ENCODE results near the gene PHLDA3.
"Not testable (repeated sequence)": the region's sequence is repeated elsewhere in the genome, so short reads cannot be mapped to it uniquely, and the experiment has no call there.

The PHLDA3 gene

DNA sequence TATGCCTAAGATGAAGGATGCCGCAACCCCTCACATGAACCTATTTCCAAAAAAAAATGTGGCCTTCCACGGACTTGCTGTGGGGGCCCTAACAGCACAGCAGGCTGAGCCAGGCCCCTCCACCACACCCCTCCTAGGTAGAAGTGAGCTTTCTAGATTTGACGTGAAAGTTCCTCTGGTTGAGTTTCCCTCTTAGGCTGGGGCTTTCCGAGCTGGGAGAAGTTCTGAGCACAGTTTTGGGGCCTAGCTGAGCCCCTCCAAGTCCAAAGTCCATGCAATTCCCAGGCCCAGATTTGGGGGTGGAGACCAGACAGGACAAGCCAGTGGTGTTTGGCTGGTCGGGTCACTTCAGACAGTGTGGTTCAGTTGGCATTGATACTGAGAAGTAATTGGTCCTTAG is 13.8 kb upstream of the PHLDA3 start:
- H3K9me3 ChIP-seq: no peaks in the 10 kb centered on the region
- TF ChIP-seq CTCF (IDR thresholded peaks at IDR 0.05): no peak
- H3K4me3 ChIP-seq: no peak overlapping the region
- H3K27ac ChIP-seq: peak overlapping the region; percentile 93 to 97
- H3K36me3 ChIP-seq: peaks cover 45 to 47% (median 46%) of the 10 kb centered on the region in 3 donors
- H3K4me1 ChIP-seq: peaks cover 0 to 62% (median 47%) of the 10 kb centered on the region in 4 donors
- DNase-seq: no peak
- H3K27me3 ChIP-seq: no peaks in the 10 kb centered on the region
- intact Hi-C loops (cut with DNase I; ENCODE audit: low total_unique reads): loop anchor here (1.0 to 5.0 kb wide), 2 partner anchors 30 to 35 kb away; no protein-coding TSS in a partner anchor

DNA sequence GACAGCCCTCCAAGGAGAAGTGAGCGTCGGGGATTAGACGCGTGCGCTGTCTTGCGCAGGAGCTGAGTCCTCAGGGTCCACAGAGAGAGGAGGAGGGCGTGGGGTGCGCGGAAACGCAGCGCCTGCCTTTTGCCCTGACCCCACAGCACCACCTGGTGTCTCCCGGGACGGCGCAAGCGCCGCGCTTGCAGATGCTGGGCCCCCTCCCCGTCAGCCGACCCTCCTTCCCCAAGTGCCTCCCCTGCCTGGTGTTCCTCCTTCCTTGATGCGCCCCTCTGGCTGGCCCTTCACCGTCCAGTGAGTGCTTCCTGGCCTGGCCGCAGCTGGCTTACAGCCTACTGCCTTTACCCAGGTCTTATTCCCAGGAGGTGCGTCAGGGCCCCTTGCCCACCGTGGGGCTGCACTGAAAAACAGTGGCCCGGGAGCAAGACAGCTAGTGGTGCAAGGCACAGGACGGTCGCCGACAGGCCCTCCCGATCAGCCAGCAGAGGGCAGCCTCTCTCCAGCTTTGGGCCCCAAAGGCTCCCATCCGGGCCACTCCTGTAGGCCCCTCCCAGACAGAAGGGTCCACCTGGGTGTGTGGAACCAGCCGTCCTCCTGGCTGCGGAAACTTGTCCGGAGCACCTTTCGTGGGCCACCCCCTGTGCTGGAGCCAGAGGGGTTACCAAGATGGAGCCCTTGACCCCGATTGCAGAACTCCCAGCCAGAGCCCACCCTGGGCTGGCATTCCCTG is 12.9 kb upstream of the PHLDA3 start:
- H3K27ac ChIP-seq: peak overlapping the region; percentile 93 to 97
- no peaks in the 10 kb centered on the region for H3K9me3 ChIP-seq
- intact Hi-C loops (cut with DNase I; ENCODE audit: low total_unique reads): loop anchor here (1.0 to 5.0 kb wide), 2 partner anchors 30 to 35 kb away; no protein-coding TSS in a partner anchor
- H3K36me3 ChIP-seq: peaks cover 37 to 39% (median 37%) of the 10 kb centered on the region in 3 donors
- peak; percentile 78 to 94 for DNase-seq
- TF ChIP-seq CTCF (IDR thresholded peaks at IDR 0.05): peak; percentile 89 to 98
- no peaks in the 10 kb centered on the region for H3K27me3 ChIP-seq
- H3K4me3 ChIP-seq: peak overlapping the region; percentile 39 to 47
- H3K4me1 ChIP-seq: peaks cover 0 to 53% (median 39%) of the 10 kb centered on the region in 4 donors

DNA sequence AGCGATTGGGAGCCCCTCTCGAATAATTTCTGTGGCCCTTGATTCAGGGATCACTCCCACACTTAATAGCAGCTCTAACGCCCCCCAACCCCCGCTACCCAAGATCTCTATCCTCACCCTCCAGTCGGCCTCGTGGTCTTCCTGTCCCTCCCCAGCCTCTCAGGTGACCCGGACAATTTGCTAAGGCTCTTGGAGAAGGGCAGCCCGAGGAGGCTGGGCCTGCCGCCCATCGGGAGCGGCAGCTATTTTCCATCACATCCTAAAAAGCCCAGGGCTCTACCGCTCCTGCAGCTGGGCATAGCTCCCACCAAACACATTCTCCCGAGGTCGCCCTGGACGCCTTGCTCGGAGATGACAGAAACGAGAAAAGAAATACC is 12.0 kb upstream of the PHLDA3 start:
- Histone ChIP-seq H3K4me3 (peak overlapping the region; percentile 39 to 47), H3K36me3 (peaks cover 27 to 30% (median 28%) of the 10 kb centered on the region in 3 donors), H3K27me3 (no peaks in the 10 kb centered on the region), H3K9me3 (no peaks in the 10 kb centered on the region), H3K27ac (peak overlapping the region; percentile 93 to 97), H3K4me1 (peaks cover 0 to 44% (median 30%) of the 10 kb centered on the region in 4 donors)
- TF ChIP-seq CTCF (IDR thresholded peaks at IDR 0.05): no peak
- intact Hi-C loops (cut with DNase I; ENCODE audit: low total_unique reads): loop anchor here (5.0 kb wide), 1 partner anchor 34 kb away; no protein-coding TSS in a partner anchor
- no peak for DNase-seq

GRCh38 chr1:201480231-201481003 is 11.4 kb upstream of the PHLDA3 start:
- Histone ChIP-seq H3K36me3 (peaks cover 22 to 24% (median 22%) of the 10 kb centered on the region in 3 donors), H3K27me3 (no peaks in the 10 kb centered on the region), H3K4me3 (peak overlapping the region; percentile 39 to 47), H3K9me3 (no peaks in the 10 kb centered on the region), H3K27ac (peak overlapping the region; percentile 93 to 97), H3K4me1 (peaks cover 0 to 44% (median 30%) of the 10 kb centered on the region in 4 donors)
- peak; percentile 71 to 90 for DNase-seq
- no peak for TF ChIP-seq CTCF (IDR thresholded peaks at IDR 0.05)
- intact Hi-C loops (cut with DNase I; ENCODE audit: low total_unique reads): loop anchor here (5.0 kb wide), 1 partner anchor 33 kb away; no protein-coding TSS in a partner anchor

DNA sequence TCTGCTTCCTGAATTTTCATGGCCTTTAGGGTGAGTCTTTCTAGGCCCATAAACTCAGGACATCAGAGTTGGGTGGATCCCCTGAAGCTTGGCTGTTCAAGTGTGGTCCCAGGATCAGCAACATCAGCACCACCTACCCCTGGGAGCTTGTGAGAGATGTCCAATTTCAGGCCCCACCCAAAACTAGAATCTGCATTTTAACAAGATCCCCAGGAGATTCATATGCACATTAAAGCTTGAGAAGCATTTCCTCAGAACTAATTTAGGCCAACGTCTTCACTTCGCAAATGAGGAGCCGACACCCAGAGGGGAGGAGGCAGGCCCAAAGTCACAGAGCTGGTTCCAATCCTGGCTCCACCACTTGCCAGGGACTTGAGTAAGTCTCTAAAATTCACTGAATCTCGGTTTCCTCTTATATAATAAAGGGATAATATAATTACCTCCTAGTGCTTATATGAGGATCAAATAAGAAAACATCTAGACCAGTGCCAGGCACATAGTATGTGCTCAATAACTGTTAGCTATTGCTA is 10.3 kb upstream of the PHLDA3 start:
- Histone ChIP-seq H3K36me3 (peaks cover 10 to 12% (median 11%) of the 10 kb centered on the region in 3 donors), H3K4me3 (no peak overlapping the region), H3K9me3 (no peaks in the 10 kb centered on the region), H3K27me3 (no peaks in the 10 kb centered on the region), H3K27ac (peak overlapping the region in 1 of 2 donors; percentile 93), H3K4me1 (peaks cover 0 to 46% (median 33%) of the 10 kb centered on the region in 4 donors)
- TF ChIP-seq CTCF (IDR thresholded peaks at IDR 0.05): no peak
- intact Hi-C loops (cut with DNase I; ENCODE audit: low total_unique reads): no loop called here
- DNase-seq: no peak

DNA sequence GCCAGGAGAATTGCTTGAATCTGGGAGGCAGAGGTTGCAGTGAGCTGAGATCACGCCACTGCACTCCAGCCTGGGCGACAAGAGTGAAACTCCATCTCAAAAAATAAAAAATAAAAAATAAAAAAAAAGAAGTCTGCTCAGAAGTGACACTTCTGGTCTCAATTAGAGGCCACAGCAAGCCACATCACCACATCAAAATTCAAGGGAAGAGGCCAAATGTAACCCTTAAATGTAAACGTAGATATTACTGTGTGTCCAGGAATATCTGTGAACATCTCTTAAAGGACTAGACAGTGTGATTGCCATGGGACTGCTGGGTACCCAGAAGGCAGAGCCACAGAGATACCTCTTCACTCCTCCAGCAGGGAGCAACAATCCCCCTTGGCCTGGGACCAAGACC is 9.7 kb upstream of the PHLDA3 start:
- H3K27me3 ChIP-seq; H3K27ac ChIP-seq; H3K9me3 ChIP-seq; DNase-seq; H3K4me3 ChIP-seq; intact Hi-C loops (cut with DNase I; ENCODE audit: low total_unique reads); H3K36me3 ChIP-seq: not testable (repeated sequence)
- peaks cover 0 to 46% (median 33%) of the 10 kb centered on the region in 4 donors for H3K4me1 ChIP-seq
